Measurements from ENCODE around the gene GBP6. TPM values are rescaled to one million over a fixed set of nuclear protein-coding genes. Genes with fewer than 3 reads are reported as not detected.

Gene GBP6
- total RNA-seq (2022; extraction: Qiagen RNA extraction): not detected in 5 replicates

GRCh38 chr1:89363638-89364536, at the start of gene GBP6:
Gene GBP6, plus strand, starts transcription at chr1:89364059. Its CDS starts 4,493 bp downstream, at chr1:89368552.

Other genes starting within 250 kb of the GBP6 start
- 0.53 to 0.97 TPM (median 0.76 TPM) in 5 replicates for gene GBP2, start 237.9 kb upstream of the GBP6 start, total RNA-seq (2022; extraction: Qiagen RNA extraction)
- not detected in 5 replicates for gene GBP7, start 188.1 kb upstream of the GBP6 start, total RNA-seq (2022; extraction: Qiagen RNA extraction)
- 0.02 TPM in 1 of 5 replicates, not detected in the others for gene GBP4, start 165.1 kb upstream of the GBP6 start, total RNA-seq (2022; extraction: Qiagen RNA extraction)
- gene GBP5, start 91.2 kb upstream of the GBP6 start, total RNA-seq (2022; extraction: Qiagen RNA extraction): 0.06 to 0.10 TPM in 2 of 5 replicates, not detected in the others
- gene LRRC8B, start 160.8 kb downstream of the GBP6 start, total RNA-seq (2022; extraction: Qiagen RNA extraction): 2.6 to 4.5 TPM (median 3.8 TPM) in 5 replicates

All from A549 treated with Hydrocortisone at 1 μM for 4 hours (cell line).